ENCODE measurements around the gene CLEC1A.

GRCh38 chr12:10042167-10042566, 56.6 kb downstream of the CLEC1A start:
- no peak for TF ChIP-seq POLR2A (IDR thresholded peaks at IDR 0.05)
- TF ChIP-seq CTCF (IDR thresholded peaks at IDR 0.05): no peak
